K562 (cell line): ENCODE measurements around the gene CTNS. TPM values are rescaled to one million over a fixed set of nuclear protein-coding genes. Genes with fewer than 3 reads are reported as not detected.

Experiments used
- ATAC-seq: fragments of 200-7000 bp; cut with Tn5 transposase; 3 replicates; pipeline ENCODE4 v1.9.1; 2020; ENCODE audit warnings: moderate library complexity
- BruUV-seq: library from RNA; stranded (reverse); fragments of 400-500 nt; replicated peaks from 2 replicates; lab custom pipeline; 2021; lab: Mats Ljungman, UMichigan
- CTCF ChIA-PET: fragments of 300-600 bp; formaldehyde crosslinking; extraction: SDS; loops from one replicate; lab custom pipeline; 2021; ENCODE audit warnings: low intra/inter-chr PET ratio; lab: Yijun Ruan, JAX
- POLR2A ChIA-PET: fragments of 300-600, 350-650 bp; sonication (Branson Sonifier 250); formaldehyde crosslinking; extraction: SDS; loops from one replicate; lab custom pipeline; 2021; ENCODE audit warnings: antibody characterized with exemption, inconsistent platforms; lab: Yijun Ruan, JAX
- DNase-seq, 4 experiments: peaks; one replicate each; pipeline versions ENCODE4 v3.0.0 to v3.0.0-alpha.2; 2011 to 2018; ENCODE audit warnings: low spot score in 3 of 4, mixed read lengths in 3 of 4; ENCODE audit errors: extremely low read depth in 1 of 4
- FAIRE-seq: peaks from 2 replicates; lab custom pipeline; 2011; peaks lifted over from hg19 to GRCh38; lab: Jason Lieb, UNC
- H2AFZ ChIP-seq: 2 replicates; pipeline ENCODE4 v1.6.0; 2011; ENCODE audit warnings: low read depth, low read length, control low read depth, inconsistent platforms
- H3K27ac ChIP-seq: fragments of 200-600 bp; 3 replicates; pipeline ENCODE4 v1.8.0; 2011; ENCODE audit warnings: low read depth, mild to moderate bottlenecking, control low read depth, inconsistent platforms, low read length, moderate library complexity, mixed read lengths; ENCODE audit errors: extremely low read depth
- H3K27me3 ChIP-seq, 2 experiments: fragments of 300-600 bp in 1 of 2; 2 replicates in 1 of 2; 3 replicates in 1 of 2; pipeline versions ENCODE4 v1.6.0 to v1.8.0; 2011; ENCODE audit warnings: inconsistent platforms in 2 of 2, low read length in 2 of 2, mild to moderate bottlenecking in 1 of 2, mixed read lengths in 1 of 2, moderate library complexity in 1 of 2; ENCODE audit not compliant: control insufficient read depth in 2 of 2, insufficient read depth in 2 of 2
- H3K36me3 ChIP-seq: fragments of 300-600 bp; 3 replicates; pipeline ENCODE4 v1.8.0; 2011; ENCODE audit warnings: mild to moderate bottlenecking, low read length, inconsistent platforms; ENCODE audit not compliant: control insufficient read depth, insufficient read depth
- H3K4me1 ChIP-seq, 2 experiments: fragments of 200-600 bp in 1 of 2; replicated peaks in 1 of 2; 2 replicates in 1 of 2; 3 replicates in 1 of 2; pipeline versions ENCODE4 v1.5.1 to v1.8.0; 2011; ENCODE audit warnings: inconsistent platforms in 2 of 2, low read length in 2 of 2, mild to moderate bottlenecking in 1 of 2, mixed read lengths in 1 of 2, moderate library complexity in 1 of 2; ENCODE audit not compliant: control insufficient read depth in 2 of 2, insufficient read depth in 2 of 2
- H3K4me2 ChIP-seq: 2 replicates; pipeline ENCODE4 v1.6.1; 2011; ENCODE audit warnings: low read length, control low read depth, inconsistent platforms, mixed read lengths; ENCODE audit not compliant: insufficient read depth
- H3K4me3 ChIP-seq: fragments of 200-600 bp; sonication (generic), shearing (Covaris generic); 2 replicates; pipeline ENCODE4 v1.5.1; 2016; ENCODE audit warnings: control low read depth, inconsistent platforms
- H3K79me2 ChIP-seq: fragments of 200-600 bp; 3 replicates; pipeline ENCODE4 v1.8.0; 2011; ENCODE audit warnings: low read length, inconsistent platforms; ENCODE audit not compliant: control insufficient read depth, insufficient read depth
- H3K9ac ChIP-seq, 2 experiments: 2 replicates each; pipeline versions ENCODE4 v1.6.0 to v1.6.1; 2011; ENCODE audit warnings: low read depth in 2 of 2, low read length in 2 of 2, control low read depth in 1 of 2, inconsistent platforms in 1 of 2, mild to moderate bottlenecking in 1 of 2, mixed read lengths in 1 of 2; ENCODE audit not compliant: insufficient read depth in 1 of 2
- H3K9me1 ChIP-seq: one replicate; pipeline ENCODE4 v1.6.0; 2011; ENCODE audit warnings: inconsistent platforms, mild to moderate bottlenecking, low read length, moderate library complexity; ENCODE audit not compliant: control insufficient read depth, insufficient read depth
- H3K9me3 ChIP-seq: replicated peaks from 2 replicates; pipeline ENCODE4 v1.5.1; 2011; ENCODE audit warnings: low read depth, low read length, inconsistent platforms; ENCODE audit not compliant: control insufficient read depth, insufficient read depth
- H4K20me1 ChIP-seq: replicated peaks from 2 replicates; pipeline ENCODE4 v1.6.1; 2011; ENCODE audit warnings: low read length, inconsistent platforms, mixed read lengths; ENCODE audit not compliant: control insufficient read depth, insufficient read depth
- ATF3 ChIP-seq, 2 experiments: fragments of 450-650 bp in 1 of 2; sonication (generic) in 1 of 2; formaldehyde crosslinking in 1 of 2; IDR thresholded peaks in 1 of 2; conservative IDR thresholded peaks in 1 of 2; 2 replicates each; pipeline versions ENCODE4 v1.6.1 to v1.8.1; 2016 to 2023; ENCODE audit warnings: mild to moderate bottlenecking in 2 of 2, moderate library complexity in 2 of 2, inconsistent platforms in 1 of 2, missing genetic modification reagents in 1 of 2
- BRF1 ChIP-seq: IDR thresholded peaks from 3 replicates; pipeline ENCODE4 v1.6.1; 2011; ENCODE audit warnings: borderline replicate concordance, mild to moderate bottlenecking; ENCODE audit not compliant: insufficient read length; ENCODE audit errors: extremely low read depth
- ELF2 ChIP-seq: fragments of 250-450 bp; sonication (Bioruptor Pico); IDR thresholded peaks from 2 replicates; pipeline ENCODE4 v1.5.0; 2021; ENCODE audit warnings: mild to moderate bottlenecking
- ETS2 ChIP-seq: IDR thresholded peaks from 2 replicates; pipeline ENCODE4 v1.6.1; 2016; ENCODE audit warnings: borderline replicate concordance, missing genetic modification characterization, mild to moderate bottlenecking, moderate library complexity, missing compliant biosample characterization; ENCODE audit not compliant: poor library complexity, severe bottlenecking
- IFI16 ChIP-seq: fragments of 250-450 bp; sonication (Bioruptor Pico); IDR thresholded peaks from 2 replicates; pipeline ENCODE4 v2.1.2; 2022; ENCODE audit warnings: mild to moderate bottlenecking, inconsistent platforms
- KDM1A ChIP-seq, 2 experiments: fragments of 450-650 bp; IDR thresholded peaks; 2 replicates each; pipeline ENCODE4 v1.6.1; 2016; ENCODE audit warnings: mild to moderate bottlenecking in 2 of 2
- KLF16 ChIP-seq: IDR thresholded peaks from 2 replicates; pipeline ENCODE4 v1.6.1; 2016; ENCODE audit warnings: antibody characterized with exemption
- MAFF ChIP-seq: IDR thresholded peaks from 2 replicates; pipeline ENCODE4 v1.6.1; 2012; ENCODE audit warnings: low read length, improper control_type of control experiment
- NKRF ChIP-seq: fragments of 450-650 bp; IDR thresholded peaks from 2 replicates; pipeline ENCODE4 v1.6.1; 2016; ENCODE audit warnings: borderline replicate concordance
- POLR2A ChIP-seq: fragments of 450-650 bp; conservative IDR thresholded peaks from 2 replicates; pipeline ENCODE4 v1.6.1; 2016
- THRB ChIP-seq: fragments of 450-650 bp; formaldehyde crosslinking; conservative IDR thresholded peaks from 2 replicates; pipeline ENCODE4 v1.4.0; 2022; ENCODE audit warnings: mild to moderate bottlenecking, missing genetic modification characterization
- ZBTB8A ChIP-seq: fragments of 450-650 bp; IDR thresholded peaks from 2 replicates; pipeline ENCODE4 v1.6.1; 2018; ENCODE audit warnings: mild to moderate bottlenecking, moderate library complexity; ENCODE audit not compliant: partially characterized antibody
- ZEB2 ChIP-seq: fragments of 450-650 bp; IDR thresholded peaks from 2 replicates; pipeline ENCODE4 v1.6.1; 2016
- ZNF253 ChIP-seq: fragments of 250-450 bp; sonication (Bioruptor Pico); conservative IDR thresholded peaks from 2 replicates; pipeline ENCODE4 v1.6.1; 2021; ENCODE audit warnings: mild to moderate bottlenecking
- ZNF347 ChIP-seq: fragments of 450-650 bp; formaldehyde crosslinking; IDR thresholded peaks from 2 replicates; pipeline ENCODE4 v1.4.0; 2020; ENCODE audit warnings: low read depth, mild to moderate bottlenecking, moderate library complexity
- ZNF395 ChIP-seq: fragments of 200-800 bp; sonication (Bioruptor generic); IDR thresholded peaks from 2 replicates; pipeline ENCODE4 v1.6.1; 2017; ENCODE audit warnings: missing genetic modification characterization, missing compliant biosample characterization
- WGBS: fragments of 100-300 bp; shearing (Covaris generic); methylation state at CpG from one replicate; pipeline ENCODE4 v1.1.6; 2016; ENCODE audit warnings: low coverage, mixed read lengths; ENCODE audit not compliant: insufficient coverage; ENCODE audit errors: missing lambda C conversion rate; 5-methylcytosine and 5-hydroxymethylcytosine counted together
- in situ Hi-C: fragments of 300-500 bp; cut with MboI; formaldehyde crosslinking; loops from 4 replicates; pipeline ENCODE4 v1.15.0; 2018; ENCODE audit warnings: inconsistent platforms, mixed read lengths
- intact Hi-C: fragments of 100-400 bp; cut with micrococcal nuclease; formaldehyde crosslinking; loops from 2 replicates; pipeline ENCODE4 v1.14.2; 2022
- polyA plus RNA-seq, 8 experiments: library from polyadenylated mRNA; depleted of rRNA in 4 of 8; stranded (reverse) in 5 of 8; unstranded in 3 of 8; fragments of >200 nt; fragmentation: Nextera tagmentation in 2 of 8; fragmentation: Illumina TruSeq in 1 of 8; extraction: Ambion mirVana in 2 of 8; extraction: Trizol in 1 of 8; gene quantifications; 2 replicates each; pipeline versions ENCODE4 v1.2.1 to v1.2.3, GENCODE V29; 2011 to 2014; ENCODE audit warnings: inconsistent platforms in 1 of 8, missing spikeins in 1 of 8
- total RNA-seq, 7 experiments: library from RNA; depleted of rRNA in 6 of 7; stranded (reverse); fragments of >200 nt in 6 of 7; fragmentation: Illumina TruSeq in 2 of 7; extraction: Trizol in 2 of 7; gene quantifications; 2 replicates each; pipeline versions ENCODE4 v1.2.1 to v1.2.3, GENCODE V29; 2011 to 2021; ENCODE audit warnings: low replicate concordance in 1 of 7

CTNS gene
- total and polyA plus RNA-seq, 9 of the 15 experiments (the other 6 are each of a cell fraction or from before 2014, with no cell fraction given), result 0.66 to 8.4 (median 4.9) TPM

GRCh38 chr17:3598078-3598477, 38.5 kb upstream of the CTNS start:
- no TSS peak for BruUV-seq
- TF ChIP-seq MAFF, result no peak
- TF ChIP-seq BRF1, result no peak
- TF ChIP-seq NKRF, result no peak
- TF ChIP-seq ETS2, result no peak
- no peak for TF ChIP-seq ZNF347 (CRISPR knock-in tag)
- TF ChIP-seq ATF3 (IDR thresholded peaks at IDR 0.05), result no peak
- no peak for TF ChIP-seq ATF3 (CRISPR knock-in tag; conservative IDR thresholded peaks at IDR 0.05)
- TF ChIP-seq ZBTB8A, result no peak
- TF ChIP-seq THRB (CRISPR knock-in tag), result no peak
- TF ChIP-seq KDM1A (IDR thresholded peaks at IDR 0.05), result no peak
- no peak for TF ChIP-seq IFI16 (CRISPR knock-in tag)
- no peak for TF ChIP-seq KLF16
- TF ChIP-seq ZEB2, result no peak
- no peak for TF ChIP-seq ELF2 (CRISPR knock-in tag)
- TF ChIP-seq ZNF253 (CRISPR knock-in tag), result no peak
- TF ChIP-seq ZNF395, result no peak
- no peak for TF ChIP-seq POLR2A

More at GRCh38 chr17:3598078-3598477, 38.5 kb upstream of the CTNS start:
- Histone ChIP-seq H3K4me1 (peaks cover 0 to 1% of the 10 kb centered on the region in 2 experiments; a peak in 1 of 5 replicates), H3K27ac (no peak overlapping the region), H2AFZ (no peak overlapping the region), H3K9ac (no peak overlapping the region; a peak in 1 of 4 replicates), H3K9me1 (no peaks in the 10 kb centered on the region), H3K27me3 (peaks cover 10 to 38% of the 10 kb centered on the region in 2 experiments; a peak in 3 of 5 replicates), H3K4me2 (no peak overlapping the region), H3K4me3 (no peak overlapping the region), H3K9me3 (no peaks in the 10 kb centered on the region), H4K20me1 (peaks cover 5% of the 10 kb centered on the region), H3K36me3 (no peaks in the 10 kb centered on the region), H3K79me2 (no peaks in the 10 kb centered on the region)
- ChIA-PET POLR2A (no interaction called here), CTCF (no interaction called here)
- DNase-seq (no peak), ATAC-seq (no peak), FAIRE-seq (no peak)
- in situ Hi-C loops, result no loop called here
- 44% methylated on average over 12 of the region's 13 CpGs for WGBS
- intact Hi-C loops, result no loop called here
